GM15510 (cell line): ENCODE results near the gene AP3S2.

Experiments used
- POLR2A ChIP-seq: IDR thresholded peaks from 3 replicates; pipeline ENCODE4 v1.6.1; 2011; ENCODE audit warnings: borderline replicate concordance; ENCODE audit not compliant: insufficient read length; ENCODE audit errors: extremely low read depth

Gene AP3S2

DNA sequence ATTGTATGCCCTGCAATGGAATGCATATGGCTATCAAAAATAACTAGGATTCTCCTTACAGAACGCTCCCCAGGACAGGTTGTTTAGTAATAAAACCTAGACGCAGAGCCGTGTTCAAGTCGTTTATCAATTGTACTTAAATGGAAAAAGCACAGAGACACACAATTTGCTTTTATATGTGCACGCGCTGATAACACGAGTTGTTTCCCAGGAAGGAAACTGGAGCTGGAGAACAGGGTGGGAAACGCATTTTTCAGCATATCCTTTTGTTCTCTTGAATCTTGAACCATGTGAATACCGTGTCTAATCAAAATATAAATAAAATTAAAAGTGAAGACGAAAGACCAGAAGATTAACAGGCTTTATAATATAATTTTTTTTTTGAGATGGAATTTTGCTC lies 75.5 kb downstream of the AP3S2 start:
- no peak for TF ChIP-seq POLR2A

DNA sequence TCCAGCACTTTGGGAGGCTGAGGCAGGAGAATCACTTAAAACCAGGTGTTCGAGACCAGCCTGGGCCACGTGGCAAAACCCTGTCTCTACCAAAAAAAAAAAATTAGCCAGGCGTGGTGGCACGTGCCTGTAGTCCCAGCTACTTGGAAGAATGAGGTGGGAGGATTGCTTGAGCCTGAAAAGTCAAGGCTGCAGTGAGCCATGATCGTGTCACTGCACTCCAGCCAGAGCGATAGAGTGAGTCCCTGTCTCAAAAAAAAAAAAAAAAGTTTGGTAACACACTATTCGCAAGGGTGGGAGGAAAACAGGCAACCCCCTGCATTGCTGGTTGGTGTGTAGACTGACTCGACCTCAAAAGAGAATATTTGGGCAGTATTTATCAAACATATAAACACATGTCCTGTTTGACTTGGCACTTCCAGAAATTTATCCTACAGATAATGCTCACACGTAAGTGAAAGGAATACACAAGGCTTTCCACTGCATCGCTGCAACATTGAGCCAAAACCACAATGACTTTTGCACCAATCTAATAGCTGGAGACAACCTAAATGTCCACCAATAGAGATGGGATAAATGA lies 76.0 kb downstream of the AP3S2 start:
- TF ChIP-seq POLR2A, result no peak

- no peak for TF ChIP-seq POLR2A
Observed at GRCh38 chr15:89815769-89816168, 78.0 kb downstream of the AP3S2 start.

DNA sequence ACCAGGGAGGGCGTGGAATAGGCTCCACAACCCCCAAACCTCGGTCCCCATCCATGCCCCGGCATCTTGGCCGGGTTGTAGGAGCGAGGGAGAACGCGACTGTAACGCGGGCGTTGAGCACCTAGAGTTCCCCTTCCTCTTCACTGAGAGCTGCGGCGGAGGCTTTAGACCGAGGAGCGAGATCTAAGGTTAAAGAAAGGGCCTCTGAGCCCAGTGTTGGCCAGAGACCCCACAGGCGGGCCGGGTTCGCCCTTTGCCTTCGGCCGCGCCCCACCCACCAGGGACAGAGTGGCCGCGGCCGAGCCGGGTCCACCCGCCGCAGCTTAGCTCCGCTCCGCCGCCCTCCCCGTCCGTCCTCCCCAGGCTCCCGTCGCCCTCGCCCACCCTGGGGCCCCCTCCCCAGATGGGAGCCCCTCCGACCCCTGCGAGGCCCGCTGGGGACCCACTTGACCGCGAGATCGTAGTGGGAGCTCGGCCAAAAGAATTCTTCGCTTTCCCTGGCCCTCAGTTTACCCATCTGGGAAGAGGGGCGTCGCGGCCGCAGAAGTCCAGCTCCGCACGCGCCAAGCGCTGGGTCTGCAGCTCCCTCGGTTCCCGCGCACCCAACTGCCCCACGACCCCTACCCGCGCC lies 79.6 kb downstream of the AP3S2 start:
- TF ChIP-seq POLR2A, result no peak

- no peak for TF ChIP-seq POLR2A
Observed at GRCh38 chr15:89813381-89814111, 80.2 kb downstream of the AP3S2 start.

DNA sequence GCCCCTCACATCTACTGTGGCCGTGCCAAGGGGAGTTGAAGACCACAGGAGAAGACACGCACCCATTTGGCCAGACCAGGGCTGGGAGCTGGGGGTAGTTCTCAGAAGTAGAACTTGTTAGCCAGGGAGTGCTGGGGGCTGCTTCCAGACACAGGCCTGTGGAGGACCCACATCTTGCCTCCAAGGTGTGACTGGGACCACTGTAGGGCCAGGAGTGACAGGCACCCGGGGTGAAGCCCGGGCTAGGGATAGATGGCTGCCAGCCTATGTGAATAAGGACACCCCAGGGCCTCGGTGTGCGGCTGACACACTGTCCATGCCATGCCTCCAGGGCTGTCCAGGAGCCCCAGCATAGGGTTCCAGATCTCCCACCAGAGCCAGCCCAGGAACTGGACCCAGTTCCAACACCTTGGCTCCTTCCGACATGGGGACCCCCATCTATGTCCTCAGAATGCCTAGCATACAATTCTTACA lies 80.9 kb downstream of the AP3S2 start:
- TF ChIP-seq POLR2A, result no peak

GRCh38 chr15:89812011-89812846 lies 81.6 kb downstream of the AP3S2 start:
- TF ChIP-seq POLR2A, result no peak

DNA sequence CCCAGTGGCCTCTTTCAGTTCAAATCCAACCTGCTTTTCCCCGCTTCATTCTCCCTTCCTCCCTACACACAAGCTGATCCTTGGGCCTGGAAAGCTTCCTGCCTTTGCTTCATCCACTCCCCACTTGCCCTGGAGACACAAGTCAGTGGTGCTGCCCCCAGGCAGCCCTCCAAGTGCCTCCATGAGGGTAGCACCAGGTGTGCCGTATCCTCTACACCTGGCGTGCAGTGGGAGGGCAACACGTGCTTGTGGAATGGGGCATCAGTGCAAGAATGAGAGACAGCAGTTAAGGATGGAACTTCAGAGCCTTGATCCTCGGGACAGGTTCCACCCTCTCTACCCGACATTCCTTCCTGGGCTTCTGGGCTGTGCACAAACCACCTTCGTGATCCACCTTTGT lies 83.0 kb downstream of the AP3S2 start:
- no peak for TF ChIP-seq POLR2A

DNA sequence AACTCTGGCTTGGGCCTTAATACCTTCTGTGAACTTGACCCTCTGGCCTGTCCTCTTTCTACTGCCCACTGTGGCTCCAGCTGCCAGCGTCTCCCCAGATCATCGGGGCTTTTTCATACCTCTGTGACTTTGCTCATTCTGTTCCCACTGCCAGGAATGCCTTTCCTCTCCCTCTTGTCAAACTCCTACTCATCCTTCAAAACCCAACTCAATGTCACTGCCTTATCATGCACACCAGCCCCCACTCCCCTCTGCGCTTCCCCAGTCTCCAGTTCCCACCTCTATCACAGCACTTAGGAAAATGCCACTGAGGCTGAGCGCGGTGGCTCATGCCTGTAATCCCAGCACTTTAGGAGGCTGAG lies 84.0 kb downstream of the AP3S2 start:
- TF ChIP-seq POLR2A, result no peak

DNA sequence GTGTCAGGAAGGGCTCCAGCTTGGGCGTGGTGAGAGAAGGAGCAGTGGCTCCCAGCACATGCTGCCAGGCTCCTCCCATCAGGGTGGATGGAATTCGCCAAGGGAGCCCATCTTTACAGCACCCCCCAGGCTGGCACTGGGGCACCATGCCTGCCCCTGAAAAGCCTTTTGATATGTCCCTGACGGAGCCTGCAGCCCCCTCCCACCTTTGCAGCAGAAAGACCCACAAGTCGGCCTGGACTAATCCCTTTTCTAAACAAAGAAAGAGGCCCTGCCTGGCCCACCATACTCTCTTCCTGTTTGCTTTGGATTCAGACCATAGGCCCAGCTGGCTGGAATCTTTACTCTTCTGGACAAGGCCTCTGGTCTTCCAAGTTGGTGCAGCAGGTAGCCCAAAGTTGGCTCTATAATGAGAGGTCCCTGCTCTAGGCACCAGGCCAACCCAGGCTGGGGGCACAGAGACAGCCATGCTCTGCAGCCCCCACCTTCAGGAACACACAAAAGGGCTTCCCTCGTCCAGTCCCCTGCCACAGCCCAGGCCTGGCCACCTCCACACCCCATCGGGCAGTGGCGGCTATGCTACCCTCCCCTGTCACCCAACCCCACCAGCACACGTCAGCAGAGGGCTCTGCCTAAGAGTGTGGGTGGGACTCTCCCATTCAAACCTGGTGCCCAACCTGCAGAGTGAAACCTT lies 84.6 kb downstream of the AP3S2 start:
- no peak for TF ChIP-seq POLR2A

GRCh38 chr15:89808160-89808870 lies 85.5 kb downstream of the AP3S2 start:
- no peak for TF ChIP-seq POLR2A

- TF ChIP-seq POLR2A, result no peak
Observed at GRCh38 chr15:89807689-89808088, 86.1 kb downstream of the AP3S2 start.

DNA sequence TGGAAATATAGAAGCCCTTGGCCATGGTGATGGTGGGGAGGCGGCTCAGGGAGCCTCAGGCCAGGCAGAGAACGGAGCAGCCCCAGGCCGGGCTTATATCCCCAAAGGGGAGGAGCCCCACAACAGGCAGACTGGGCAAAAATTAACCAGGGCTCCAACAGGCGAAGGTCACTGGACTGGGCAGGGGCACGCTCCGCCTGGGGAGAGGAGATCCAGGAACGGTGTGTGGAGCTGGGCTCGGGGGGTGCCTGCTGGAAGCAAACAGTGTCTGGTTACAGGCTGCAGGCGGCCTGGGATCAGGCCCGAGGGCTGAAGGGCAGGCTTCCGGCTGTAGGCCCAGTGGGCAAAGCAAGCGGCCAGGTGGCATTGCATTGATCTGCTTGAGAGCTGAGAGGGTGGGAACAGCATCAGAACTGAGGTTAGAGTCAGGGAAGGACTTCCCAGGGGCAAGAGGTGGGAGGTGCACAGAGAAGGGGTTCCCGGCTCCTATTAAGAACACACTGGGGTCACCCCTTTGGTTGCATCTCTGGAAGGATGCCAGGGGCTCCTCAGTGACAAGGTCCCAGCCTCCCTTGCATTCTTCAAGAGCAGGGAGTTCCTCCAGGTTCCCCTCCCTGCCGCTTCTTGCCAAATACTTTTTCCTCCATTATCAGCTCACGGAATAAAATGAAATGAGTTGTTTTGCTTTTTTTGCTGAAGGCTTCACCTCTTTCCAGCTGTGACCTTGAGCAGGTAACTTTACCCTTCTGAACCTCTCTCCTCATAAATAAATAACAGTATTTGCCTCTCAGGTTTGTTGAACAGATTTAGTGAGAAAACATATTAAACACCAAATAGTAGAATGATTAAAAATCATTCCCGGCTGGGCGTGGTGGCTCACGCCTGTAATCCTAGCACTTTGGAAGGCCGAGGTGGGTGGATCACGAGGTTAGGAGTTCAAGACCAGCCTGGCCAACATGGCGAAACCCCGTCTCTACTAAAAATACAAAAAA lies 86.9 kb downstream of the AP3S2 start:
- TF ChIP-seq POLR2A, result no peak
